Femur (tissue), 1 donor: Measurements from ENCODE around the gene NUP98.
"Not testable (repeated sequence)": the region's sequence is repeated elsewhere in the genome, so short reads cannot be mapped to it uniquely, and the experiment has no call there.

Experiments used
- DNase-seq: peaks from one replicate; pipeline ENCODE4 v3.0.0-alpha.2; 2017

NUP98 gene

DNA sequence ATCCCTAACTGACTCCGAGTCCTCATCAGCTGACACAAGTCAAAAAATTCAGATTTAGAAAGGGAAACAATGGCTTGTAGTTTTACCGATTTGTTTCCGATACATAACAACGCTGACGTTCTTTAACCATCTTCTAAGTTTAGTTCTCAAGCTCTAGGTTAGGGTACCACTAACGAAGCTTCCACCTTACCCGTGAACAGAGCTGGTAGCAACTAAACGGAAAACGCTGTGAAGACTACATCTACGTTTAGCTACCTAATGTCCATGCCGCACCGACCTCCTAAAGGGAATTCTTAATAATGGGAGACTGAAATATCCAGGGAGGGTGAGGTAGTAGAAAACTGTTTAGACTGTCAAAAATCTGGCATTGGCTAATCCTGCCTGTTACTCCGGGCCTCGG is 1.0 kb downstream of the NUP98 start:
- no peak for DNase-seq

- no peak for DNase-seq
These were observed 1.4 kb downstream of the NUP98 start for GRCh38 chr11:3796002-3796311.

GRCh38 chr11:3795131-3796001 is 2.0 kb downstream of the NUP98 start:
- DNase-seq = no peak

GRCh38 chr11:3794387-3794786 is 3.0 kb downstream of the NUP98 start:
- DNase-seq = not testable (repeated sequence)

DNA sequence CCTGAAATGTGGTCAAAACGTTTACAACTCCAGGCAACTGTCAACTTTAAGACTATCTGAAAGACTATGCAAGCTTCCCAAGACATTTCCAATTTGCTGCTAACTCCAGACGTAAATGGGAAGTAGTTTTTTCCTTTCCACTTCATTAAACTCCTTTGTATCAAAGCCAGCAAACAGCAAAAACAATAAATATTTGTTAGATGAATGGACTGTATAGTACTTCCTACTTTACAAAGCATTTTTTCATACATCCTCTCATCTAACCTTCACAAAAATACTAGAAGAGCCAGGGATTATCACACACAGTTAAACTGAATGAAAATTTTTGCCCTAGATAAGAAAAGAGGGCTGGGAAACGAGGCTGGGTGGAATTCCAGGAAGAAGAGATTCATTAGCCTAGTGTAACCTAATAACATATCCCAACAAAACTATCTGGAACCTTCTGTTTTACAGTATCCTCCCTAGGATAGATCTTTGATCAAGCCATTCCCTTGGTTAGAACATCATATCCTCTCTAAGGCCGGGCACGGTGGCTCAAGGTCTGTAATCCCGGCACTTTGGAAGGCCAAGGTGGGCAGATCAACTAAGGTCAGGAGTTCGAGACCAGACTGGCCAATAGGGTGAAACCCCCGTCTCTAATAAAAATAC is 10.4 kb downstream of the NUP98 start:
- DNase-seq = no peak

DNA sequence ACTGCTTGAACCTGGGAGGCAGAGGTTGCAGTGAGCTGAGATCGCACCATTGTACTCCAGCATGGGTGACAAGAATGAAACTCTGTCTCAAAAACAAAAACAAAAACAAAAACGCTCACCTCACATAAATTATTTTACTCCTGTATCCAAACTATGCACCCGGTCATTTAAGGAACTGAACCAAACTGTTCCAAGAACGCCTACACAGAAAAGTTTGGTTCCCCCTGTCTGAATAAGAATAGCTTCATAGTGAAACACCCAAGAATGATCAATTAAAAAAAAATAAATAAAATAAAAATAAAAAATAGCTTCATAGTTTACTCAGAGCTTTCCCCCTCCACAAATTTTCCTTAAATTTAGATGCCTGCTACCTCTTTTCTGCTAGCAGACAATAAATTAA is 13.7 kb downstream of the NUP98 start:
- no peak for DNase-seq

DNA sequence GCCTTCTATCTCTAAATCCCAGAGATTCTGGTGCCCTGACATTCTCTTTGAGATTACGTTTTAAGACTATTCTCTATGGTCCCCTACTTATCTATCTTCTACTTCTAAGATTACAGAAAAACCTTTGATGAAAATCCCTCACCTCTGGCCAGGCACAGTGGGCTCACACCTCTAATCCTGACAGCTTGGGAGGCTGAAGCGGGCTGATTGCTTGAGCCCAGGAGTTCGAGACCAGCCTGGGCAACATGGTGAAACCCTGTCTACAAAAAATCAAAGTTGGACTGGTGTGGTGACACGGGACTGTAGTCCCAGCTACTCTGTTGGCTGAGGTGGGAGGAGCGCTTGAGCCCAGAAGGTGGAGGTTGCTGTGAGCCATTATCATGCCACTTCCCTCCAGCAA is 14.4 kb downstream of the NUP98 start:
- no peak for DNase-seq

DNA sequence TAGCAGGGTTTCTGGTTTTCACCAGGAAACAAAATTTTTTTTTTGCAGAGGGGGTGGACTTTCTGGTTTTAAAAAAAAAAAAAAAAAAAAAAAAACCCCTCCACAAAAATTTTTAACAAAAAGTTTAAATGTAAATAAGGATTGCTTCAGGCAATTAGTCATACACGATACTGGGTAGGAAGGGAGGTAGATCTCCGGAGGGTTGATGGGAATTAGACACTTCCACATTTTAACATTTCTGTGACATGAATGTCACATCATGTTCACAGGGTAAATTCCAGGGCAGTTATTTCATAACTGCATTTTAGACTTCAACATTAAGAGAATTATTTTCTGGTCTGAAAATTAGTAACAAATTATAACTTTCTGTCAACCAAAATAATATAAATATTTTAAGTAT is 15.9 kb downstream of the NUP98 start:
- no peak for DNase-seq

GRCh38 chr11:3775736-3776406 is 21.5 kb downstream of the NUP98 start:
- peak; percentile 77 for DNase-seq

GRCh38 chr11:3773180-3773579 is 24.2 kb downstream of the NUP98 start:
- DNase-seq = no peak

DNA sequence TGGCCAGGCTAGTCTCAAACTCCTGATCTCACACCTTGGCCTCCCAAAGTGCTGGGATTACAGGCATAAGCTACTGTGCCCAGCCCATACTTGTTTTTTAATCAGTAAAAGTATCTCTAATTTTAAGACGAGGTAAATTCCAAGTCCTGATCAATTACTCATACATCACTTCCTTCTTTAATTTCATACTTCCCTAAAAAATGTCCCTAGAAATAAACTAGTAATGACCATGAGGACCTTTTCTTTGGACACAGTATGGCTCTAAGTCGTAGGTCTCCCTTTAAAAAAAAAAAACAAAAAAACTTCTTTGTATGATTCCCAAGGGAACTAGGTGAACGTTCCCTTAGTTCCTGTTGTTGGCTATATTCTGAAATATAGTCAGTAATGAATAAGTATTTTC is 29.8 kb downstream of the NUP98 start:
- no peak for DNase-seq

DNA sequence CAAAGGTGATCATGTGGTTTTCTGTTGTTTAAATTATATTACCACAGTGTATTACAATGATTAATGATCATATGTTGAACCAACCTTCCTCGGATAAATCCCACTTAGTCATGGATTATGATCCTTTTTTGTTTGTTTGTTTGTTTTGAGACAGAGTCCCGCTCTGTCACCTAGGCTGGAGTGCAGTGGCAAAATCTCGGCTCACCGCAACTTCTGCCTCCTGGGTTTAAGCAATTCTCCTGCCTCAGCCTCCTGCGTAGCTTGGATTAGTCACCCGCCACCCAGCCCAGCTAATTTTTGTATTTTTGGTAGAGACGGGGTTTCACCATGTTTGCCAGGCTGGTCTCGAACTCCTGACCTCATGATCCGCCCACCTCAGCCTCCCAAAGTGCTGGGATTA is 30.5 kb downstream of the NUP98 start:
- not testable (repeated sequence) for DNase-seq

DNA sequence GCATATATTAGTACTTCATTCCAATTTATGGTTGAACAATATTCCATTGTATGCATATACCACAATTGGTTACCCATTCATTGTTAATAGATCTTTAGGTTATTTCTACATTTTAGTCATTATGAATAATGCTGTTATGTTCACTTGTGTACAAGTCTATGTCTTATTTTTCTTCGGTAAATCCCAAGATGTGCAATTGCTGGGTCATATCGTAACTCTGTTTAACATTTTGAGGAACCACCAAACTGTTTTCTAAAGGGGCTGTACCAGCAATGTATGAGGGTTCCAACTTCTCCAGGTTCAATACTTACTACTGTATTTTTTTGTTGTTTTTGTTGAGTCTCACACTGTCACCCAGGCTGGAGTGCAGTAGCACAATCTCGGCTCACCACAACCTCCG is 33.1 kb downstream of the NUP98 start:
- no peak for DNase-seq

- no peak for DNase-seq
These were observed 42.2 kb downstream of the NUP98 start for GRCh38 chr11:3755151-3755550.

- no peak for DNase-seq
These were observed 44.2 kb downstream of the NUP98 start for GRCh38 chr11:3753110-3753509.

DNA sequence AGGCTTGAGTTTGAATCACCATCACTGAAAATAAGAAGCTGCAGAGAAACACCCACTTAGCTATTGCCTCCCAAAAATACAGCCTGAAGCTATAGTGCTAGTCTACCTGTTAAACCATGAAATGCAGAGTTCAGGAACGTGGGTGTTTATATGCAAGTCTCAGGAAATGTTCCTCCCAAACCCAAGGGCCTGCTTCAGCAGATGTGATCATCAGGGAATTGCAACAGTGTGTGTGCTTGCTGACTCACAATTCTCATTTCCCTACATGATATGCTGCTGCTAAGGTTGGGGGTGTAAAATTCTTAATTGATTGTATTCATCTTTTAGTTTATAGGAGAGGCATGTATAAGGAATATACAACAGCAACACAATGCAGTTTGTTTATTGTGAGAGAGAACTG is 49.6 kb downstream of the NUP98 start:
- DNase-seq = no peak

GRCh38 chr11:3745161-3745560 is 52.2 kb downstream of the NUP98 start:
- no peak for DNase-seq

DNA sequence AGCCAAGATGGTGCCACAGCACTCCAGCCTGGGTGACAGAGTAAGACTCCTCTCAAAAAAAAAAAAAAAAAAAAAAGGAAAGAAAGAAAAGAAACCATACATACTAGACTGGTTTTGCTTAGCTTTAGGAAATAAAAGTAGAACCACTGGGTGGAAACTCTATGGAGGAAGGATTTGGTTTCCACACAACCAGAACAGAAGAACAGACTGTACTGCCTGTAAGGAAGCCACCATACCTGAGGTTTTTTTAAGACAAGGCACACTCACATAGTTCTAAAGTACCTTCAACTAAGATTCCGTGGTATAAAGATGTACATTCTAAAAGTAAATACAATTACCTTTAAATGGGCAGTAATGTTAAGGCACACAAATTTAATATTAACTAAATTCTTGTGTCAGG is 58.6 kb downstream of the NUP98 start:
- DNase-seq = no peak

DNA sequence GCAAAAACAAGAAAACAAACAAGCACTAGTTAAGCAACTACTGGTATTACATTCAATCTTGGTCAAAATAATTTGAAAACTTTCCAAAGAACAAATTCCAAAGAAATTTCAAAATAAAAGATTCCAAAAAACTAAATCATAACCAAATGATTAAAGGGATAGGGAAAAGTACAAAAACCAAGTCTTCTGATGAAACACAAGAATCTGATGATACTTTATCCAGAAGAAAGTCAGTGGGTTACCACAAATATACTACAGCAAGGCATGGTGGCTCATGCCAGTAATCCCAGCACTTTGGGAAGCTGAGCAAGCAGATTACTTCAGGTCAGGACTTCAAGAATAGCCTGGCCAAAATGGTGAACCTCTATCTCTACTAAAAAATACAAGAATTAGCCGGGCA is 59.1 kb downstream of the NUP98 start:
- no peak for DNase-seq

DNA sequence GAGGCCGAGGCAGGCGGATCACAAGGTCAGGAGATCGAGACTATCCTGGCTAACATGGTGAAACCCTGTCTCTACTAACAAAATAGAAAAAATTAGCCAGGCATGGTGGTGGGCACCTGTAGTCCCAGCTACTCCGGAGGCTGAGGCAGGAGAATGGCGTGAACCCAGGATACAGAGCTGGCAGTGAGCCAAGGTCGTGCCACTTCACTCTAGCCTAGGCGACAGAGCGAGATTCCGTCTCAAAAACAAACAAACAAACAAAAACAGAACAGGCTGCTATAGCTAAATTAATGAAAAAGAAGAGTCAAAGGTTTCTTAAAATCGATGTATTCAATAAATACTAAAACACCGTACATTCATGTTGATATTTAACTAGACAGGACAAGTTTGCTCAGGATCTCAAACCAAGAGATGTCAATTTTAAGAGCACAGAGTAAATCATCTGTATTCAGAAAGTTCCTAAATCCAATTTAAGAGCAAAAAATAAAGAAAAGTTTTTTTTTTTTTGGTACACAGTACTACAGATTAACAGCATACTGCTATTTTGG is 59.9 kb downstream of the NUP98 start:
- no peak for DNase-seq

GRCh38 chr11:3736816-3737215 is 60.5 kb downstream of the NUP98 start:
- DNase-seq = no peak

GRCh38 chr11:3735827-3736226 is 61.5 kb downstream of the NUP98 start:
- no peak for DNase-seq

GRCh38 chr11:3732671-3733436 is 64.5 kb downstream of the NUP98 start:
- DNase-seq = no peak
